ENCODE data around the gene UBE2Q2. TPM values are rescaled to one million over a fixed set of nuclear protein-coding genes. Genes with fewer than 3 reads are reported as not detected.
"Not testable (repeated sequence)": the region's sequence is repeated elsewhere in the genome, so short reads cannot be mapped to it uniquely, and the experiment has no call there.

The UBE2Q2 gene
- total RNA-seq, 4 donors from 2014 or later = 64.3 to 76.7 (median 73.3) TPM

DNA sequence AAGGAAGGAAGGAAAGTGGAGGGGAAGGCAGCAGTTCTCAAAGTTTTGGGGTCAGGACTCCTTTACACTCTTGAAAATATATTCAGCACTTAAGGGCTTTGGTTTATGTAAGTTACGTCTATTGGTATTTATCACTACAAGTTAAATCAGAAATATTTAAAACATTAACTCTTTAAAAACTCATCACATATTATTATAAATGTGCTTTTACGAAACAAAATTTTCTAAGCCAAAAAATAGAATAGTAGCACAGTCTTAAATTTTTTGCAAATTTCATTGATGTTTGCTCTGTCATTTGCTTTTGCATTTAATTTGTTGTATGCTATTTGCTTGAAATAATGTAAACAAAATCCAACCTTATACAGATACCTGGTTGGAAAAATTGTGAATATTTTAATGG lies 7.5 kb downstream of the UBE2Q2 start:
- no peaks in the 10 kb centered on the region for H3K27me3 ChIP-seq
- peaks cover 12 to 44% (median 30%) of the 10 kb centered on the region in 4 donors for H3K4me1 ChIP-seq
- peaks cover 0 to 15% (median 3%) of the 10 kb centered on the region in 4 donors for H3K36me3 ChIP-seq
- H3K9me3 ChIP-seq = no peaks in the 10 kb centered on the region
- WGBS = 93% methylated on average over 2 of the region's 2 CpGs
- H3K27ac ChIP-seq (replicated peaks in 1 of 4) = no peak overlapping the region
- no peak for DNase-seq (ENCODE audit: extremely low spot score)
- TF ChIP-seq EP300 (IDR thresholded peaks at IDR 0.05) (no peak), POLR2AphosphoS5 (IDR thresholded peaks at IDR 0.05) (no peak), POLR2A (IDR thresholded peaks at IDR 0.05; ENCODE audit: low read depth) (no peak)
- TF ChIP-seq, protein P1, sequence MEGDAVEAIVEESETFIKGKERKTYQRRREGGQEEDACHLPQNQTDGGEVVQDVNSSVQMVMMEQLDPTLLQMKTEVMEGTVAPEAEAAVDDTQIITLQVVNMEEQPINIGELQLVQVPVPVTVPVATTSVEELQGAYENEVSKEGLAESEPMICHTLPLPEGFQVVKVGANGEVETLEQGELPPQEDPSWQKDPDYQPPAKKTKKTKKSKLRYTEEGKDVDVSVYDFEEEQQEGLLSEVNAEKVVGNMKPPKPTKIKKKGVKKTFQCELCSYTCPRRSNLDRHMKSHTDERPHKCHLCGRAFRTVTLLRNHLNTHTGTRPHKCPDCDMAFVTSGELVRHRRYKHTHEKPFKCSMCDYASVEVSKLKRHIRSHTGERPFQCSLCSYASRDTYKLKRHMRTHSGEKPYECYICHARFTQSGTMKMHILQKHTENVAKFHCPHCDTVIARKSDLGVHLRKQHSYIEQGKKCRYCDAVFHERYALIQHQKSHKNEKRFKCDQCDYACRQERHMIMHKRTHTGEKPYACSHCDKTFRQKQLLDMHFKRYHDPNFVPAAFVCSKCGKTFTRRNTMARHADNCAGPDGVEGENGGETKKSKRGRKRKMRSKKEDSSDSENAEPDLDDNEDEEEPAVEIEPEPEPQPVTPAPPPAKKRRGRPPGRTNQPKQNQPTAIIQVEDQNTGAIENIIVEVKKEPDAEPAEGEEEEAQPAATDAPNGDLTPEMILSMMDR (IDR thresholded peaks at IDR 0.05) = no peak
- intact Hi-C loops (cut with DNase I) = no loop called here
- no peak overlapping the region for H3K4me3 ChIP-seq

DNA sequence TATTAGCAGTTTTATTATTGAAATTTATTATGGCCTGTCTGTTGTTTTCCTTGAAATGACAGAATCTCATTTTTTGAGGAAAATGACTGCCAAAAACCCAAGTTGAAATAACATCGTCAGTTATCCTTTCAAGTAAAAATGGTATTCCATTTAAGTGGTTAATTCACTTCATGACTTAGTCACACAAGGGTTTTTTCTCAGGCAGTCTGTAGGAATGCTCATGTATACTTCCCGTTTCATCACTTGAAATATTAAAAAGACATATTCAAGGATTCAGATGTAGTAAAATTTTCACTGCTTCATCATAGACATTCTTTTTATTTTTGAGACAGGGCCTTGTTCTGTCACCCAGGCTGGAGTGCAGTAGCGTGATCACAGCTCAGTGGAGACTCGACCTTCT lies 8.3 kb downstream of the UBE2Q2 start:
- 92% methylated on average over 4 of the region's 4 CpGs for WGBS
- intact Hi-C loops (cut with DNase I) = not testable (repeated sequence)

DNA sequence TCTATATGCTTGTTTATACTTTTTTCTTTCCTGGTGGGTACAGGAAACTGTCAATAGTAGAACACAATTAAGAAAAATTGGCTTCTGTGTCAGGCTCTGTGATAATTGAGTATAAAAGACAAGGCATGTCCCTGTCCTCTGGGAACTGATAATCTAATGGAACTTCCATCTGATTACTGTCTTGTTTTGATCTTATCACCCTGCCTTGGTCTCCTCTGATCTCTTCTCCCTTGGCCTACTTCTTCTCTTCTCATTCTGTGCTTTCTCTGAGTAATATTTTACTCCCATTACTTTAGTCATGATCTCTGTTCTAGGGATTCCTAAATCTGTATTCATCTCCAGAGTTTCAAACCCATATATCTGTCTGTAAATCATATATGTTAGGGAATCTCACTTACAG lies 14.6 kb downstream of the UBE2Q2 start:
- Histone ChIP-seq H3K27ac (replicated peaks in 1 of 4) (no peak overlapping the region), H3K4me3 (no peak overlapping the region), H3K4me1 (peaks cover 0 to 7% (median 3%) of the 10 kb centered on the region in 4 donors), H3K27me3 (no peaks in the 10 kb centered on the region), H3K9me3 (no peaks in the 10 kb centered on the region), H3K36me3 (peaks cover 0 to 41% (median 11%) of the 10 kb centered on the region in 4 donors)
- intact Hi-C loops (cut with DNase I) = no loop called here
- DNase-seq (ENCODE audit: extremely low spot score) = no peak
- TF ChIP-seq, protein P1 (IDR thresholded peaks at IDR 0.05) = no peak
- TF ChIP-seq EP300 (IDR thresholded peaks at IDR 0.05) (no peak), POLR2A (IDR thresholded peaks at IDR 0.05; ENCODE audit: low read depth) (no peak), POLR2AphosphoS5 (IDR thresholded peaks at IDR 0.05) (no peak)

More for the DNA sequence above, 8.3 kb downstream of the UBE2Q2 start:
- not testable (repeated sequence) for H3K4me3 ChIP-seq; DNase-seq (ENCODE audit: extremely low spot score); H3K27ac ChIP-seq (replicated peaks in 1 of 4); H3K9me3 ChIP-seq; H3K27me3 ChIP-seq
- Histone ChIP-seq H3K4me1 (peaks cover 5 to 36% (median 22%) of the 10 kb centered on the region in 4 donors), H3K36me3 (peaks cover 0 to 19% (median 3%) of the 10 kb centered on the region in 4 donors)

DNA sequence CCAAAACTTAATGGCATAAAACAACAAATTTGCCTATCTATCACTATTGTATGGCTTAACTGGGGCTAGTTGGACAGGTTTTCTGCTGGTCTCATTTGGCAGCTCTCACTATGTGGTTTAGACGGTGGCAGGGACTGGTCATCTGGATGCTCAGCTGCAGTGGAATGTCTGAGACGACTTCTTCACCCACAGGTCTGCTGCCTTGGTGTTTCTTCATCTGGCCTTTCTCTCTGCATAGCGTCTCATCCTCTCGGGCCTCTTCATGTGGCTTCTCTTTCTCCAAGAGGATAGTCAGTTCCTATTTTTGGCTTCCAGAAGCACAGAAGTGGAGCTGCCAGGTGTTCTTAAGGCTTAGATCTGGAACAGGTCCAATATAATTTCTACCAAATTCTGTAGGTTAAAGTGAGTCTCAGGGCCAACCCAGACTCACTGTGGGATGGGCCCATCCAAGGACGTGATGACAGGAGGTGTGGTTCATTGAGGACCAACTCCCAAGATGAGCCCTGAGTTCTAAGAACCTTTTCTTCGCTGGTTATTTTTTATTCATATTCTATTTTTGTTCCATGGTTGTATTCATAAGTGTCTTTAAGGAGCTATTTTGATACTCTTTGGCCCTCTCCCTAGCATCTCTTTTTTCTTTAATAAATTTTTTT lies 18.6 kb downstream of the UBE2Q2 start:
- DNase-seq (ENCODE audit: extremely low spot score) = no peak
- intact Hi-C loops (cut with DNase I) = no loop called here
- Histone ChIP-seq H3K27me3 (no peaks in the 10 kb centered on the region), H3K27ac (replicated peaks in 1 of 4) (no peak overlapping the region), H3K9me3 (no peaks in the 10 kb centered on the region), H3K4me3 (no peak overlapping the region), H3K4me1 (peaks cover 0 to 7% (median 2%) of the 10 kb centered on the region in 4 donors), H3K36me3 (peaks cover 0 to 28% (median 12%) of the 10 kb centered on the region in 4 donors)
- 86% methylated on average over 6 of the region's 6 CpGs for WGBS
- no peak for TF ChIP-seq POLR2AphosphoS5 (IDR thresholded peaks at IDR 0.05)
- TF ChIP-seq, protein P1 (IDR thresholded peaks at IDR 0.05) = no peak
- TF ChIP-seq POLR2A (IDR thresholded peaks at IDR 0.05; ENCODE audit: low read depth) = no peak
- no peak for TF ChIP-seq EP300 (IDR thresholded peaks at IDR 0.05)

DNA sequence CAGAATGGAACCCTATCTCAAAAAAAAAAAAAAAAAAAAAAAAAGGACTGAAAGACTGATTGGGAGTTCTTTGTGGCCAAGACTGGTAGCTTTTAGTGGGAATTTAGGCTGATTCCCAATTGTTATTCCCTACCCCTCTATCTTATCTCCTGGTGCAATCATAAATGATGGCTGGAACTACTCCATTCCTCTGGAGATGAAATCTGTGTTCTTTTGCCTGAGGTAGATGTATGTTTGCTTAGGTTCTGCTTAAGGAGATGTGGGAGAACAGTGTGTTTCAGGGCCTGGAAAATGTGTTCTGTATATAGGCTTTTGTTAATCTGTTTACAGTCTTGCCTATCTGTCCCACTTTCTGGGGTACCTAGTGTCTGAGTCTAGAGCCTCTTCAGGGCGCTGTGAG lies 19.5 kb downstream of the UBE2Q2 start:
- 100% methylated on average over 1 of the region's 1 CpG for WGBS
- intact Hi-C loops (cut with DNase I) = no loop called here
- H3K9me3 ChIP-seq = no peaks in the 10 kb centered on the region
- peaks cover 0 to 12% (median 4%) of the 10 kb centered on the region in 4 donors for H3K4me1 ChIP-seq
- TF ChIP-seq, protein P1 (IDR thresholded peaks at IDR 0.05) = no peak
- TF ChIP-seq POLR2A (IDR thresholded peaks at IDR 0.05; ENCODE audit: low read depth) (no peak), POLR2AphosphoS5 (IDR thresholded peaks at IDR 0.05) (no peak), EP300 (IDR thresholded peaks at IDR 0.05) (no peak)
- H3K4me3 ChIP-seq = no peak overlapping the region
- peaks cover 0 to 23% (median 12%) of the 10 kb centered on the region in 4 donors for H3K36me3 ChIP-seq
- no peak overlapping the region for H3K27ac ChIP-seq (replicated peaks in 1 of 4)
- DNase-seq (ENCODE audit: extremely low spot score) = no peak
- no peaks in the 10 kb centered on the region for H3K27me3 ChIP-seq
